Stimulated activated CD8-positive, alpha-beta memory T cell treated with anti-CD3 and anti-CD28 coated beads, Interleukin-7, amount 100 ng/mL, for 1 hour (primary cell): ENCODE data around the gene RUBCN.
A peak's percentile ranks its signal among the peaks of the same experiment; 100 is the strongest.
"Not testable (repeated sequence)": the region's sequence is repeated elsewhere in the genome, so short reads cannot be mapped to it uniquely, and the experiment has no call there.

ENCODE experiments used
- DNase-seq, 2 donors: peaks; one replicate each; pipeline ENCODE4 v3.0.0-alpha.2; 2020; ENCODE audit warnings: low read depth in 2 of 2

Gene RUBCN

DNA sequence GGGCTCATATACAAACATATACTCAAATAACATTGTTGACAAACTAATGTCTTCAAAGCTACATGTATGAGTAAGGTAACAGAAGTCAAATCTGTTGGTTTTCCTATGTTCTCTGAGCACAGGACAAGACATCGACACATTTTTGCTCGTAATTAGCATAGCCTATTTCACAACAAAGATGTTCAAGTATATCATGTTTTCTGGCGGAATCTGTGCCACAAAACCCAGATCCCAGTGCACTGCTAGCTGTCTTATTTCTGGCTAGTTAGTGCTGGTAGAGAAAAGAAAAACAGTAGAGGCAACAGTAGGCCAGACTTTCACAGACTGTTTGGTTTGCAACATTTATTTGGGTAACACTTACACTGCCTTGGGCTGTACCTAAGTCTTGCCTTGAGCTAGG is 51.2 kb downstream of the RUBCN start:
- DNase-seq, result no peak

- no peak for DNase-seq
Observed at GRCh38 chr3:197683191-197683590, 53.5 kb downstream of the RUBCN start.

- no peak for DNase-seq
Observed at GRCh38 chr3:197682713-197683112, 54.0 kb downstream of the RUBCN start.

DNA sequence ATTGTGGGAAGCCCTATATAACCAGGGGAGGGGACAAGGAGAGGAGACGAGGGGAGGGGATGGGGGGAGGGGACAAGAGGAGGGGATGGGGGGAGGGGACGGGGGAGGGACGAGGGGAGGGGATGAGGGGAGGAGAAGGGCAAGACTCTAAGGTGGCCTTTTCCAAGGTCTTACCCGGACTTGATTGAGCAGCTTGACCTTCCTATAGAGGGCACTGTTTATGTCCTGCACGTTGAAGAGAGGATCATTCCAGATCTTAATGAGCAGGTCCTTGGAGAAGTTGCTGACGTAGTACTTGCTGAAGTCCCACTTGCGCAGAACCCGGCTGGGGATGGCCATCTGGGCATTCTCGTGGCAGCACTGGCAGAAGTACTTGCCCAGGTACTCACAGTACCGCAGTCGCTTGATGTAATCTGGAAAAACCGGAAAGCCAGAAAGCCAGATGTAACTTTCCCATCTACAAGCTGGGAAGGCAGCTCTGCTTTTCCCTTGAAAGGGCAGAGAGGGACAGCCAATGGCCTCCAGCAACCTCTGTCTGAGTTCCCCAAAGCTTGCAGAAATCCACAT is 55.7 kb downstream of the RUBCN start:
- DNase-seq, result no peak

GRCh38 chr3:197675951-197676350 is 60.8 kb downstream of the RUBCN start:
- DNase-seq, result no peak

GRCh38 chr3:197675563-197675860 is 61.2 kb downstream of the RUBCN start:
- DNase-seq, result no peak

GRCh38 chr3:197674741-197675562 is 61.8 kb downstream of the RUBCN start:
- DNase-seq, result no peak

DNA sequence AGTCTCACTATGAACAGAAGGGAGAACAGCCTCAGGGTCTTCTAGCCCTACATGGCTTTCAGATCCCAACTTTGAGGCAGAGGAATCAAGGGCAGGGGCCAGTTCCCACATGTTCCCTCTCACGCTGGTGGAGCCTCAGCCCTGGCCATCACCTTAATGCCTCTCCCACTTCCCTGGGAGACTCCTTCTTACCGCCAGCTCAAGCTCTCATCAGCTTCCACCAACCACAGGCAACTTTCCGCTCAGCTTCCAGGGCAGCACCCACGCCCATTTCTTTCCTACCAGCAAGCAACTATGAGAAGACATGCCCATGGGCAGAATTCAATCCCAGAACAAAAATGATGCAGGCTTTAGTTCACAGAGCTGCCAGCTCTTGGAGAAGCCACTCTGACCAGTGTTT is 63.5 kb downstream of the RUBCN start:
- no peak for DNase-seq

DNA sequence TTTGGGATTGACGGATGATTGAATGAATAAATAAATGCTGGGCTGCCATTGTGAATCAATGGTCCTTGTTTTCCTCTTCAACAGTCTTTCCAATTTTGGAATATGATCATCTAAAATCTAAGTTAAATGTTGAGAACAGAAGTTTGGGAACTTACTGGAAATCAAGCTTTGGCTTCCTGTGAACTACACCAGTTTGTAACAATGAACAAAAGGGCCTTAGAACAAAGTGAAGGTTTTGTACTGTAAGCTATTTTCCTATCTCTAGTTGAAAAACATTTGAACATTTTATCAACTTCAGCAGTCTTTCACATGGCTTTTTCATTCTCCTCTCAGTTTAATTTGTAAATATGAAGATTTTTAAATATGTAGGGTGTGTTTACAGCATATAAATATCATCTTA is 66.3 kb downstream of the RUBCN start:
- DNase-seq, result no peak

DNA sequence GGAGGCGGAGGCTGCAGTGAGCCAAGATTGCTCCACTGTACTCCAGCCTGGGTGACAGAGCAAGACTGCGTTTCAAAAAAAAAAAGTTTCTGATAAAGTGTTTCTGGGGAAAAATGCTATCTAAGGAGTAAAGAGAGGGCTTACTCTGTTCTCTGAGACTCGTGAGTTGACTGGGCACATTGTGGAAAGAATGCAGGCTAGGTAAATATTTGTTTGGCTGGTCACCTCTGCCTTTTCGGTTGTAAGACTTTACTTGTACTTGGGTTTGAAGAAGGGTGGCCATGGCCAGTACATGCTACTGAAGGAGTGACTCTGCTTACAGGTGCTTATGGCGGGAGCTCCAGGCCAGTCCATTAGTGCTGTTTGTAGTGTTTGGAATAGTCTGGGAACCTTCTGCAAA is 68.7 kb downstream of the RUBCN start:
- no peak for DNase-seq

DNA sequence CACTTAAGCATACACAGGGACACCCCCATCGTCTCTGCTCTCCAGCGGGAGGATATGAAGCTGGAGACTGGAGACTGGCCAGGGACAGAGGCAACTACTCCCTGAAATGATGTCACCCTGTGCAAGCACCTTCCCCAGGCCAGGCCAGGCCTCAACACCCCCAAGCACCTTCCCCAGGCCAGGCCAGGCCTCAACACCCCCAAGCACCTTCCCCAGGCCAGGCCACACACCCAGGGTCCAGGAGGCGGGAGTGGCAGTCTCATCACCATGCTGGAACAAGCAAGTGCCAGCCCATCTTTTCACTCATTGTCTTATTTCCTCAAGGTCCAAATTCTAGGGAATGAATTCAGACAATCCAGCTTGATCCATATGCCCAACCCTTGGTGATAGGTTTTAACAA is 69.4 kb downstream of the RUBCN start:
- not testable (repeated sequence) for DNase-seq

DNA sequence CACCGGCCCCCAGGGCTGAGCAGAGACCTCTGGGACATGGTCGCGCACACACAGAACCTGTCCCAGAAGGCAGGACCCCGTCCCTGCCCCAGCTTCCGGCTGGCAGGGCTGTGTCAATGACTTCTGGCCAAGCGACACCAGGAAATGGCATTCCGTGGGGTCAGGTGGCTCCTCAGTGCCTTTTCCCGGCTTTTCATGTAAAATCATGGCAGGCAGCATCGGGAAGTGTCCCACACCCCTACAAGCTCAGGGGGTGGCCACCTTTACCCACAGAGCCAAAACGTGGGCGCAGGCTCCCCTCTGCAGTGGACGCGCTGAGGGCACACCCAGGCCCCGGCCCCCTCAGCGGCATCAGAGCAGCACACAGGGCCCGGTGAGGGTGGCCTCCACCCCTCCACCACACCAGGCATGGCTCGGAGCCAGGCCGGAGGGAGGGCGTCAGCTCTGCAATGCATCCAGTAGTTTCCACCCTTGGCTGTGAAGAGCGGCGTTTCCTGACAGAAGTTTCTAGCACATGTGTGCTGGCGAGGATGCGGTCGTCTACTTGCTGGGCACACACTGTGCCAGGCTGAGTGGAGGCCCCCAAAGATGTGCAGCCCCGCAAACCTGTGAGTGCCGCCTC is 70.4 kb downstream of the RUBCN start:
- not testable (repeated sequence) for DNase-seq

GRCh38 chr3:197665549-197665948 is 71.2 kb downstream of the RUBCN start:
- DNase-seq, result not testable (repeated sequence)

DNA sequence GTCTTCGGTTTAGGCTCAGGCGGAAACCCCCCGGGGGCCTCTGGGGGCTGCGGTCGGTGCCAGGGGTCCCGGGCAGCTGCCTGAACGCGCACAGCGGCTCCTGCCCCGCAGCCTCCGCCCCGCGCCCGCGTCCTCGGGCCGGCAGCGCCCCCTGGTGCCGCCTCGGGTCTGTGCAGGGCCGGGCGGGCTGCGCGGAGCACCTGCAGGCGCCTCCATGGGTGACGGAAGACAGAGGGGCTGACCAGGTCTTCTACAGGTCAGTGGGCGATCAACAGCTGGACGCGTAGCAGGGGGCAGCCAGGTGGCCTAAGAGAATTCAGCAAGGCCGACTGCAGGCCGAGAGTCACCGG is 71.6 kb downstream of the RUBCN start:
- not testable (repeated sequence) for DNase-seq

DNA sequence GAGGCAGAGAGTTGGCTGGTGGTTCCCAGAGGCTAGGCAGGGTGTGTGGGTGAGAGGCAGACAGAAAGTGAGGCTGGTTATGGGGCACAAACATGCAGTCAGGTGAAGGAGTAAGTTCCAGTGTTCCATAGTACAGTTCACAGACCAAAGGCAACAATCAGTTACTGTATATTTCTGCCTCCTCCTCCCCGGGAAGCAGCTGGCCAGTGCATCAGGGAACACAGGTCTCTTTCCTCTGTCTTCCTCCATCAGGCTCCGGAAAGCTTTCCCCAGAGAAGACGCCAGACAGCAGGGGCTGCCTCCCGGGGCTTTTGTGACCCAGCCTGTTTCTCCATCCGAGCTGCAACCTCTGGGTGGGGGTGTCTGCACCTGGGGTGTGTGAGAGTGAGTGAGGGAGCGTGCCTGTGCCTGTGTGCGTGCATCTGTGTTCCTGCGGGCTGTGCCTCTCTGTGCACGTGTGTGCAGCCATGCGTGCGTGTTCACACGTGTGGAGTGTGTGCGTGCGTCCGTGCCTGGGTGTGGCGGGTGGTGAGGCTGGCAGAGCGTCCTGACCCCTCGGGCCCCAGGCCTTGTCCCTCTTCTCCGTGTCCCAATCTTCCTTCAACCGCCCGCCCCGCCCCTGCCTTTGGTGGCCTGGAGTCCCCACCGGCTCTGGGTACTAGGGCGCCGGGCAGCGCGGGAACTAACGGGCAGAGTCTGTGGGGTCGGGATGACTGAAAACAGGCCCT is 72.1 kb downstream of the RUBCN start:
- DNase-seq, result peak in 1 of 2 donors; percentile 1

DNA sequence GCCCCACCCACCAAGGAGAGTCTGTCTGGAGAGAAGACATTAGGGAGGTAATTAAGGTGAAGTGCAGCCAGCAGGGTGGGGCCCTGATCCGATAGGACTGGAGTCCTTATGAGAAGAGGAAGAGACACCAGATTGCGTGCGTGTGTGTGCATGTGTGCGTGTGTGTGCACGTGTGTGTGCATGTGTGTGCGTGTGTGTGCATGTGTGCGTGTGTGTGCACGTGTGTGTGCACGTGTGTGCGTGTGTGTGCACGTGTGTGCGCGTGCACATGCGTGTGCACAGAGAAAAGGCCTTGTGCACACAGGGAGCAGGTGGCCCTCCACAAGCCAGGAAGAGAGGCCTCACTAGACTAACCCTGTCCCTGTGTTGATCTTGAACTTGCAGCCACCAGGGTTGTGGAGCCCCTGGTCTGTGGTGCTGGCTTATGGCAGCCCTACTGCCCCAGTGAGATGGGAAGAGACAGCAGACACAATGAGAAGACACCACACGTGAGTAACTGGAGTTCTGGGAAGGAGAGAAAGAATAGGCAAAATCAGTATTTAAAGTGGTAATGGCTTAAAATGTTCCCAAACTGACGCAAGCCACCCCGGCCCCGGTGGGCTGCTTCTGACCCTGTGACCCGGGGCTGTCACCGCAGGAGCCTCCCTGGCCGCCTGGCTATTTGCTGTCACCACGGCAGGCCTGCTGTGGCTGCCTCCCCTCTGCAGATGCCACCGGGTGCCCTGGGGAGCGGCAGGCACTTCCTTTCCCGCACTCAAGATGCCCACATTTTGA is 73.2 kb downstream of the RUBCN start:
- DNase-seq, result not testable (repeated sequence)

- DNase-seq, result not testable (repeated sequence)
Observed at GRCh38 chr3:197662352-197662751, 74.4 kb downstream of the RUBCN start.

- DNase-seq, result not testable (repeated sequence)
Observed at GRCh38 chr3:197661874-197662273, 74.8 kb downstream of the RUBCN start.

DNA sequence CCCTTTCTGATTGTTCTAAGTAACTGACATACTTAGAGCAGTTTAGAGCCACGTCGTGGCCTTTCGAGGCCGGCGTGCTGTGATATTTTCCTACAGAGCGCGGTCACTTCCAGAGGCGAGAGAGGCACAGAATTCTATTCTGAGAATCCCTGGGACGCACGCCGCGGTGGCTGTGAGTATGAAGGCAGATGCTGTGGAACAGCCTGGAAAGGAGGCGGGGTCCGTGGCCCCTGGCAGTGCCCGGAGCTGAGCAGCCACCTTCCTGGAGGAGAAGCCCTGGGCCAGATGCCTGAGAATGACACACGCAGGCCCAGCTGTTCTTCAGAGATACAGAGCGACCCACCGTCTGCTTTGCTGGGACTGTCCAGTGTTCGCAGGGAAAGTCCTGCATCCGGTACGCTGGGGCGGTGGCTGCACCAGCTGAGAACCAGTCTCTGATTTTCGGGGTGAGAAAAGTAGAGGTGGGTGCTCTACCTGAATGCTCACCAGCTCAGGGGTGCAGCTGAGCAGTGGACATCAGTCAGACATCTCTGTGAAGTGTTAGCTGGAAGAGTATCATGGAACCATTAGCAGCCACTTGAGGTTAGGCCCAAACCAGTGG is 75.4 kb downstream of the RUBCN start:
- not testable (repeated sequence) for DNase-seq

DNA sequence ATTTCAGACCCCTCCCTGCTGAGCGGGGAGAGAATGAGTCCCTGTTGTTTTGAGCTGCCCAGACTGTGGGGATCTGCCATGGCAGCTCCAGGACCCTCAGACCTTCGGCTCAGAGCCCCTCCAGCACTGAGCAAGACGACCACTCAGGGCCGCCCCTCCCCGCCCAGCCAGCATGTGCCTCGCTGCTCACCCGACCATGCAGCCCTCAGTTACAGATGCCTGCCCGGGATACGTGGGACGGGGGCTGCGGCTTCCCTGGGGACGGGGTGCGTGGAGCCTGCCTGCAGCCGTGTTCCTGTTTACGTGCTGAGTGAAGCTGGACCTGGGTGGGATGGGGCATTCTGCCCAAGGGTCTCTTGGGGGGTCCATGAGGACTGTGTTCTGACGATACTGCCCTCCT is 77.0 kb downstream of the RUBCN start:
- not testable (repeated sequence) for DNase-seq

- not testable (repeated sequence) for DNase-seq
Observed at GRCh38 chr3:197659144-197659543, 77.6 kb downstream of the RUBCN start.
